Measurements from ENCODE around the gene PDGFB.

DNA sequence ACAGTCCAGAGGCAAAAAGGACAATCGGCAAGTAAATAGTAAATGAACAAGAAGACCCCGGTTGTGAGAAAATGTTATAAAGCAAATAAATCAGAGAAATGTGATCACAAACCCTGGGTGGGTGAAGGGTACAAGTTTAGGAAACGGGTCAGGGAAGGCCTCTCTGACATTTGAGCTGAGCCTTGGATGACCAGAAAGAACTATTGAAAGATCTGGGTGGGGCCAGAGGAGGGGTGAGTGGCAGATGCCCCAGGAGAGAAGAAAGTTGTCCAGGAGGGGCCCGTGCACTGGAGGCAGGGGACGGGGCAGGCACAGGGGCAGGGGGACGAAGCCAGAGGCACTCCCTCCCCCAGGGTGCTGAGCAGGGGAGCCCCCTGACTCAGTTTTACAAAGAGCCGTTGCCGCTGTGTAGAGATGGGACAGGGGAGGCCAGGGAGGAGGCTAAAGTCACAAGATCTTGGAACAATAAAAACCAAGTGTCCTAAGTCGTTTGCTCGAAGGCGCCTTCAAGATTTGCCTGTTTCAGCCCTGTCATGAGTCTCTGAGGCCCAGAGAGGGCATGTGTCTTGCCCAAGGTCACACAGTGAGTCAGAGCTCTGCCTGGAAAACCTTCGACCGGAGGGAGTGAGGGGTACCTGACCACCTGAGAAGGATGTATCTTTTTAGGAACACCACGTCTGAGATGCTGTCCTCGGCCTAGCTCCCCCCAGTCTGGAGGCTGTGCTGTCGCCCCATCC, 10.8 kb upstream of the PDGFB start:
- TF ChIP-seq, protein P1, sequence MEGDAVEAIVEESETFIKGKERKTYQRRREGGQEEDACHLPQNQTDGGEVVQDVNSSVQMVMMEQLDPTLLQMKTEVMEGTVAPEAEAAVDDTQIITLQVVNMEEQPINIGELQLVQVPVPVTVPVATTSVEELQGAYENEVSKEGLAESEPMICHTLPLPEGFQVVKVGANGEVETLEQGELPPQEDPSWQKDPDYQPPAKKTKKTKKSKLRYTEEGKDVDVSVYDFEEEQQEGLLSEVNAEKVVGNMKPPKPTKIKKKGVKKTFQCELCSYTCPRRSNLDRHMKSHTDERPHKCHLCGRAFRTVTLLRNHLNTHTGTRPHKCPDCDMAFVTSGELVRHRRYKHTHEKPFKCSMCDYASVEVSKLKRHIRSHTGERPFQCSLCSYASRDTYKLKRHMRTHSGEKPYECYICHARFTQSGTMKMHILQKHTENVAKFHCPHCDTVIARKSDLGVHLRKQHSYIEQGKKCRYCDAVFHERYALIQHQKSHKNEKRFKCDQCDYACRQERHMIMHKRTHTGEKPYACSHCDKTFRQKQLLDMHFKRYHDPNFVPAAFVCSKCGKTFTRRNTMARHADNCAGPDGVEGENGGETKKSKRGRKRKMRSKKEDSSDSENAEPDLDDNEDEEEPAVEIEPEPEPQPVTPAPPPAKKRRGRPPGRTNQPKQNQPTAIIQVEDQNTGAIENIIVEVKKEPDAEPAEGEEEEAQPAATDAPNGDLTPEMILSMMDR (IDR thresholded peaks at IDR 0.05) = no peak
- no peak for TF ChIP-seq POLR2AphosphoS5 (IDR thresholded peaks at IDR 0.05)

Measured in prostate gland (tissue), 2 donors.